GM21526 (cell line): Measurements from ENCODE around the gene ACOT7.
"Not testable (repeated sequence)": the region's sequence is repeated elsewhere in the genome, so short reads cannot be mapped to it uniquely, and the experiment has no call there.

Source experiments
- ATAC-seq: cut with Tn5 transposase; IDR thresholded peaks from one replicate; pipeline ENCODE4 v1.9.1; 2021; ENCODE audit warnings: moderate library complexity; ENCODE audit not compliant: unreplicated experiment, low FRiP score

Gene ACOT7

DNA sequence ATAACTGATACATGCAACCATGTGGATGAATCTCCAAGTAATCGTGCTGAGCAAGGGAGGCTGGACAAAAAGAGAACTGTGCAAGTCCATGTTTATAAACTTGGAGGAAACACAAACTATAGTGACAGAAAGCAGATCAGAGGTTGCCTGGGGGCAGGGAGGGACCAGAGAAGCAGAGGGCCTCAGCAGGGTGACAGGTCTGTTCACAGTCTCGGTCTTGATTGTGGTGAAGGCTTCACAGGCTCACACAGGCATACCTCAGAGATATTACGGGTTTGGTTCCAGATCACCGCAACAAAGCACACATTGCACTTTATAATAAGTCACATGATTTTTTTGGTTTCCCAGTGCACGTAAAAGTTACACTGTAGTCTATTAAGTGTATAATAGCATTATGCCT is 28.5 kb downstream of the ACOT7 start:
- no peak for ATAC-seq

DNA sequence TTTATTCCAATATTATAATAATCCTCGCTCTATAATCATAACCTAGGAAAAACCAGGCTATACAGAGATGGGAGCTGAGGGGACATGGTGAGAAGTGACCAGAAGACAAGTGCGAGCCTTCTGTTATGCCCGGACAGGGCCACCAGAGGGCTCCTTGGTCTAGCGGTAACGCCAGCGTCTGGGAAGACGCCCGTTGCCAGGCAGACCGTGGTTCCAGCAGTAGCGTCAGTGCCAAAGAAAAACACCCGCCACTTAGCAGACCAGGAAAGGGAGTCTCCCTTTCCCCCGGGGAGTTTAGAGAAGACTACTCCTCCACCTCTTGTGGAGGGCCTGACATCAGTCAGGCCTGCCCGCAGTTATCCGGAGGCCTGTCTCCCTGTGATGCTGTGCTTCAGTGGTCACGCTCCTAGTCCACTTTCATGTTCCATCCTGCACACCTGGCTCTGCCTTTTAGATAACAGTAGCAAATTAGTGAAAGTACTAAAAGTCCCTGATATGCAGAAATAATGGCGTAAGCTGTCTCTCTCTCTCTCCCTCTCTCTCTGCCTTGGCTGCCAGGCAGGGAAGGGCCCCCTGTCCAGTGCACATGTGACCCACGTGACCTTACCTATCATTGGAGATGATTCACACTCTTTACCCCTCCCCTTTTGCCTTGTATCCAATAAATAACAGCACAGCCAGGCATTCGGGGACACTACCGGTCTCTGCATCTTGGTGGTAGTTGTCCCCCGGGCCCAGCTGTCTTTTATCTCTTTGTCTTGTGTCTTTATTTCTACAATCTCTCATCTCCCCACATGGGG is 30.3 kb downstream of the ACOT7 start:
- not testable (repeated sequence) for ATAC-seq

DNA sequence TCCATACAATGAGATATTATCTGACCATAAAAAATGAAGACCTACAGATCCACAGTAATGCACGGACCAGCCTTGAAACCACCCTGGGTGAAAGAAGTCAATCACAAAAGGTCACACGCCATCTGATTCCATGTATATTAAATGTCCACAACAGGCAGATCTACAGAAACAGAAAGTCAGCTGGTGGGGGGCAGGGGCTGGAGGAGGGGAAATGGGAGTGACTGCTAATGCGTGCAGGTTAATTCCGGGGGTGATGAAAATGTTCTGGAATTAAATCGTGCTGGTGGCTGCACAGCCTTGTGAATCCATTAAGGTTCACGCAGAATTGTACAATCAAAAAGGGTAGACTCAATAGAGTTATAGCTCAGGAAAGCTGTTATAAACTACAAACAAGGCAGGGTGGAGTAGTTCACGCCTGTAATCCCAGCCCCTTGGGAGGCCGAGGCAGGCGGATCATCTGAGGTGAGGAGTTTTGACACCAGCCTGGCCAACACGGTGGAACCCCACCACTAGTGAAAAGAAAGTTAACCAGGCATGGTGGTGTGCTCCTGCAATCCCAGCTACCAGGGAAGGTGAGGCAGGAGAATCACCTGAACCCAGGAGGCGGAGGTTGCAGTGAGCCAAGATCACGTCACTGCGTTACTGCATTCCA is 32.3 kb downstream of the ACOT7 start:
- no peak for ATAC-seq

DNA sequence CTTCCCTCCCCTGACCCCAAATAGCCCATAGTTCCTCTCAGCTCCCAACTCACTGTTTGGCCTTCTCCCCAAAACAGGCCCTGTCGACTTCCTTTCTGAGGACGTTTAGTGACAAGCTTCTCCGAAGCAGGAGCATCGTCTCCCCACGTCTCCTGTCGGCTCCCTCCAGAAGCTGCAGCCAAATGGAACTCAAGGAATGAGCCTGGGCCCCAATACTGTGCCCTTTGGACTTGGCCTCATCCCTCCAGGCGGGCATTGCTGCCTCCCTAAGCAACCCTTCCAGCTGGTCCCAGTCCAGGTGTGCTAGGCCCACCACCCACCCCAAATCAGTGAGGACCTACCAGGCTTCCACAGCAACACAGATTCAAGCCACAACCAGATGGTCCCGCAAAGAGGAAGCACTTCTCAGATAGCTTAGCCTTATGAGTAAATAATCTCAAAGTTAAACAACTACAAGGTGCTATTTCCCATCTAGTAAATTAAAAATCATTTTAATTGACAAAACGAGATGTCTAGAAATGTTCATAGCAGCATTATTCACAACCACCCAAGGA is 33.0 kb downstream of the ACOT7 start:
- no peak for ATAC-seq

DNA sequence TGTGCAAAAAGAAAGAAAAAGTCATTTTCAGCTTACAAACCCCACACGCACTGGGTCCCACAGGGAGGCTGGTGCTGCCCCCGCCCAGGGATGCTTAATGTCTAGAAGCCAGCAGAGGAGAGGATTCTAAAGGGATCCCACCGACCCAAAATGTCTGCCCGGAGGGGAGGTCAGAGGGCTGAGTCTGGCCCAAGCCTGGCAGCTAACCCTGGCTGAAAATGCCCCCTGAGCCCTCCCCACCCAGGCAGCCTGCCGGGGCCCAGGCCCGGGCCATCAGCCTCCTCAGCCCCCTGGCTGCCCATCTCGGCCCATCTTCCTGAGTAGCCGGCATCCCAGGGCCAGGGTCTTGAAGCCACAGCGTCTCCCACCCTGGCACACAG is 33.5 kb downstream of the ACOT7 start:
- no peak for ATAC-seq

- peak; percentile 73 for ATAC-seq
Observed at GRCh38 chr1:6359216-6360116, 34.1 kb downstream of the ACOT7 start.

DNA sequence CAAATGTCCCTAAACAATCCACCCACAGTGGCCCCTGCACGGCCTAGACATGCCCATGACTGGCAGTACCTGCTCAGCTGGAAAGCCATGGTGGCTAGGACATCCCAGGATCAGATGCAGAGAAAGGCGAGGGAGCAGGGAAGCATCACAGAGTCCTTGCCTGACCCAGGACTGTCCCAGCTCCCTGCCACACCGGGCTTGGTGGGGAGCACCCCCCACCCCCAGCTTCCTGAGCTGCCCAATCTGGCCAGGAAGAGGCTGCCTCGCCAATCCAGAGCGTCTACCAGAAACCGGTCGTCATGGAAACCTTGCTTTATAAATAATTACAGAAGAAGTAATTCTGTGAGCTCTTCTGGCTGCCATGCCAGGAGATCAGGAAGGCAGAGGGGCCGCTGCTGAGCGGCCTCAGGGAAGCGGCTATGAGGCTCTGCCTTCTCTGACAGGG is 34.8 kb downstream of the ACOT7 start:
- ATAC-seq: no peak

DNA sequence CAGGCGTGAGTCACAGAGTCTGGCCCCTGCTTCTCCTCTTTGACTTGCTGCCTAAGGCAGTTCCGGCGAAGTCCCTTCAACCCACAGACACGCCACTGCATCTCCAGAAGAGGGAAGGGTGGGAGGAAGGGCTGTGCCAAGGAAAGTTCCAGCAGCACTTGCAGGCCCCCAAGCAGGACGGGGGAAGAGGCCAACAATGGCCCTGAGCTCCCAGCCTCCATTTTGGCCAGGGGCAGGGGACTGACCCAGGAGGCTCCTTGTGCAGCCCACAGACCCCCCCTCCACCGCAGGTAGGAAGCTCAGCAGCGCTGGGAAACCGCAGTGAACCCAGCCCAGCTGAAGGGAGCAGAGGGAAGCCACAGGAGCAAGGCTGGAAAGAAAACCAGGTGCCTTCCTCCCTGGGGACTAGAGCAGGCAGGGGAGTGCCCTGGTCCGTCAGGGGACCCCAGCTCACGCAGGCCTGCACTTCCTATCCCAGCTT is 35.4 kb downstream of the ACOT7 start:
- ATAC-seq: no peak

- ATAC-seq: no peak
Observed at GRCh38 chr1:6357243-6357936, 36.2 kb downstream of the ACOT7 start.

DNA sequence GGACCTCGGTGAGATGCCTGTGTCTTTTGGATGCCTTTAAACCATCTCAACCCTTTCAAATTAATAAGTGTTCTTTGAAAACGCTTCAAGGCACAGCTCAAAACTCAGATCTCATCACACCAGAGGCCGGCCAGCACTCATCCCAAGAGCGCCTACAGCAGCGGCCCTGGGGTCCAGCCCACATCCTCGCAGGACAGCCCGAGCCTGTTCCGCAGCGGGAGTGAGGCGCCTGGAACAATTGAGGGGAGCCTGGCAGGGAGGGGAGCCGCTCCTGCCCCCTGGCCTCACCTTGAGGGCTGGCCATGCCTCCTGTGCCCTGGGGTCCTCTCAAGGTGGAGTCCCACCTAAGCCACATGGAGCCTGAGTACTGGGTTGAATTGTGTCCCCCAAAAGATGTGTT is 37.9 kb downstream of the ACOT7 start:
- ATAC-seq: no peak

DNA sequence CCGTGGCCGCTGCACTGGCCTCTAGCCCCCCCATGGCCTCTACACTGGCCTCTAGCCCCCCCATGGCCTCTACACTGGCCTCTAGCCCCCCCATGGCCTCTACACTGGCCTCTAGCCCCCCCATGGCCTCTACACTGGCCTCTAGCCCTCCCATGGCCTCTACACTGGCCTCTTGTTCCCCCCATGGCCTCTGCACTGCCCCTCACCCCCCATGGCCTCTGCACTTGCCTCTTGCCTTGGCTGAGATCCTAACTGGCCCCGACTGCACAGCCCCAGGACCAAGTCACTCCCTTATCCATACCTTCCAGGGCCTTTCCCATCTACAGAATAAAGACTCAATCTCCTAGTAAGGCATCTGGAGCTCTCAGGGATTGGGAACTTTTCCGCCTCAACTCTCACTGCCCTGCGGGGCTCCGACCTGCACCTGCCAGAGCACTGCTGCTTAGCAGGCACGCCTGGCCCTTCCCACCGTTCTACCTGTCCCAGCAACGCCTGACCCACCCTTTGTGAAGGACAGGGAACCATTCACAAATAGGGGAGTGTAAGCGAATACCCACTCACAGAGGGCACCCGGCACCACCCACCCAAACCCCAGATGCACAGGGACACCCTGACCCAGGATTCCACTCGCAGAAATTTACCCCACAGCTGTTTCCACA is 38.8 kb downstream of the ACOT7 start:
- no peak for ATAC-seq

GRCh38 chr1:6353955-6354658 is 39.5 kb downstream of the ACOT7 start:
- no peak for ATAC-seq

- no peak for ATAC-seq
Observed at GRCh38 chr1:6353619-6353954, 40.0 kb downstream of the ACOT7 start.

GRCh38 chr1:6352138-6352563 is 41.4 kb downstream of the ACOT7 start:
- ATAC-seq: no peak

GRCh38 chr1:6351480-6352137 is 42.0 kb downstream of the ACOT7 start:
- no peak for ATAC-seq

DNA sequence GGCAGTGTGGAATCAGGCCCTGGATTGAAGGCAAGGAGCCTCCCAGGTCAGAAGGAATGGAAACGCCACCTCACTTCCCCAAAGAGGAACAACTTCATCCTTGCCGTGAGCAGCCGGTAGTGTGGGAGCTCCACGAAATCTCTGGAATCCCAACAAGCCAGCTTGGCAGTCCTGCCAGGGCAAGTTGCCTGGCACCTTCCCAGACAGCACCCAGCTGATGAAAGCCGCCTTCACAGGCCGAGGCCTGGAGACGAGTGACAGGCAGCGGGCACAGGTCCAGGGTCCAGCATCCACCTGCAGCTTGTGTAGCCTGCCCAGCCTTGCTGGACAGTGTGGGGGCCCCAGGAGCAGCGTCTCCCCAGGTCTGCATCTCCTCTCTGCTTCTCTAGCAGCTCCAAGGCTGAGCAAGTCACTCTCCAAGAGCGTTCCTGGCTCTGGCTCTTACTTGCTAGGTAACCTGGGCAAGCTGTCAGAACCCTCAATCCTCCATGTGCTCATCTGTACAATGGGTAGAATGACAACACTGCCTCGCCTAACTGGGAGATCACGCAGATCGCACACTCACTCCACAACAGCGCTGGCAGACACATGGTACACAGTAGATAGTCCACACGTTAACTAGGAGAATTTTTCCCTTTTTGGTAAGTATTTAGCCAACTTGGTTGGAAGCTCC is 43.0 kb downstream of the ACOT7 start:
- no peak for ATAC-seq

DNA sequence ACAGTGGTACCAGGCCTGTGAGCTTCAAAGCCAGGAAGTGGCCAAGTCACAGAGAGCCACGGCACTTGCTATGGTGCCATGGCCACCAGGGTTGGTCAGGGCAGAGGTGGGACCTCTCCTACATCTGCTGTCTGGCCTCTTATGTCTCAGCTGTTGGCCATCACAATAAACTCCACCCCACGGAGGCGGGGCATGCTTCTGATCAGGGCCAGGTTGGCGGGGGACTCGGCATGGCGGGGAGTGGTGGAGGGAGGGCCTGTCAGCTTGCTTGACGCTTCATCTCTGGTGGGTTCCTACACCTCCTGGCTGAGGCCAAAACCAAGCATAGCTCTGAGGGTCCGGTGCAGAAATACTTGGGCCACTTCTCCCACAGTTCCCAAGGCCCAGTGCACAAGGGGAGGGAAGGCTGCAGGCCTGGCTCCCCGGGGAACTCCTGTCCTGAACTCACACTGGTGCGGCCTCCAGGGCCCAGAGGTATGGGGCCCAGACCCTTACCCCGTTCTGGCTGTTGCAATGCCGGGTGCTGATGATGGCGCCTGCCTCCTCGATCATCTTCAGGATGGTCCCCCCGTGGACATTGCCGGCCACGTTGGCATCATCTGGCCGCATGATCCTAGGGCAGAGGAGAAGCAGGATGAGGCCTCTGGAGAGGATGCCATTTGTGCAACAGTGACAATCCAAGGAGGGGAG is 44.2 kb downstream of the ACOT7 start:
- no peak for ATAC-seq
